Measurements from ENCODE around the gene CCBE1. TPM values are rescaled to one million over a fixed set of nuclear protein-coding genes. Genes with fewer than 3 reads are reported as not detected.
"Not testable (repeated sequence)": the region's sequence is repeated elsewhere in the genome, so short reads cannot be mapped to it uniquely, and the experiment has no call there.

CCBE1 gene
- under 0.01 TPM for total RNA-seq

DNA sequence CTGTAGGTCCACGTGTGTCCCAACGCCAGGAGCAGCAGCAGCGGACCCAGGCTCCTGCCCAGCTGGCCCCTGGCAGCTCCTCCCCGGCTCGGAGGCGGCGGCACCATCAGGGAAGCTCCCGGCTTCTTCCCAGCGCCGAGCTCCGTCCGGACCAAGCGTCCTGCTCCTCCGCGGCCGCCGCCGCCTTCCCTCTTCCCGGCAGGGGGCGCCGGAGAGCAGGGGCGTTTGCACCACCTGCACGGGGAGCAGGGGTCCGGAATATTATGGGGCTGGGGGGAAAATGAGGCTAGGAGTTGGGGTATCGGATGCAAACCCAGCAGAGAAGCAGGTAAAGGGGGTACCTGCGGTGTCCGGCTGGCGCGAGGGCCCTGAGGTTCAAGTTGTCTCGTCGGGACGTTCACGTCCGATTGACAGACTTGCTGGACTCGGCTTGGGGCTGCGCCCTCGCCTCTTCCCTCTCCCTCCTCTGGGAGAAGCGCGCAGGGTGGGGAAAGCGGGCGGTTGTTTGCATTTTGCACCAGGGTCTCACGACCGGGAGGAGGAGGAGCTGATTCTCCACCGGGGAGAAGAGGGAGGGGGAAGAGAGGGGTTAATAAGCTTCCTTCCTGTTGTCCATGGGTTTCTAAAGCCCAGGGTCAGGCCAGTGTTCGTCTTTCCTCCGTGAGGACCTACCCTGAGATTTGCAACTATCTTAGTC is at the start of gene CCBE1:
Gene CCBE1 (minus strand): TSS at position 188 of the 697 bp plus-strand sequence.
- Histone ChIP-seq H3K9me3 (ENCODE audit: low read depth, low read length) (no peaks in the 10 kb centered on the region), H3K4me1 (ENCODE audit: insufficient read depth, low read length) (no peaks in the 10 kb centered on the region), H3K4me3 (ENCODE audit: low read length) (no peak within 1 kb of the TSS), H3K27me3 (ENCODE audit: insufficient read depth, low read length) (peaks cover 59% of the 10 kb centered on the region)

DNA sequence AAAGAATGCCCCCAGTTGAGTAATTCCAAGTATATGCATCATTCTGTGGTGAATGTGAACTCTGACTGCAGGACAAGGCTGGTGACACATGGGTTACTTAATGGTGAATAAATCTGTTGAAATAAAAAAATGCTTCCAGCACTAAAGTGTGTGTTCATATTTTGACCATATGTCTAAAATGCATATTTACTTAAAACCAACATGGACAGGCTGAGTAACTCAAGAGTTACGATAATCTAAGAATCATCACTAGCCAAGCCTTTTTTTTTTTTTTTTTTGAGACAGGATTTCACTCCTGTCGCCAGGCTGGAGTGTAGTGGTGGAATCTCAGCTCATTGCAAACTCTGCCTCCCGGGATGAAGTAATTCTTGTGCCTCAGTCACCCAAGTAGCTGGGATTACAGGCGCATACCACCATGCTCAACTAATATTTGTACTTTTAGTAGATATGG is 47.1 kb upstream of the CCBE1 start:
- H3K4me3 ChIP-seq (ENCODE audit: low read length): no peak overlapping the region
- peaks cover 2% of the 10 kb centered on the region for H3K27me3 ChIP-seq (ENCODE audit: insufficient read depth, low read length)
- no peaks in the 10 kb centered on the region for H3K4me1 ChIP-seq (ENCODE audit: insufficient read depth, low read length)
- H3K9me3 ChIP-seq (ENCODE audit: low read depth, low read length): no peaks in the 10 kb centered on the region

DNA sequence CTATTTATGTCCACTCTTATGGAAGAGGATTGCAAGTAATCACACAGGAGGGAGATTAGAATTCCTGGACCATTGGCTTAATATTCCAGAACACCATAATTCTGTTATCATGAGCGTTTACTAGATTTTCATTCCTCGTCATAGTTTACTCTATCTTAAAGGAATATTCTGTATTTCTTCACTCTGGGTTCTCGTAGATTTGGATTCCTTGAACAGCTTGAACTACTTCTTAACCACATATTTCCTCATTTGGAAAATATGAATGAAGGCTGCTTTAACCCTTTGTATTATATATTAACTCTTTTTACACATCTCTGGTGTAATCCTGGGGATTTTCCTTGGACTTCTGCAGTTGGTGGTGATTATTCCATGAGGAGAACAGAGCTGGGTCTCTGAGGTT is 46.3 kb upstream of the CCBE1 start:
- no peak overlapping the region for H3K4me3 ChIP-seq (ENCODE audit: low read length)

DNA sequence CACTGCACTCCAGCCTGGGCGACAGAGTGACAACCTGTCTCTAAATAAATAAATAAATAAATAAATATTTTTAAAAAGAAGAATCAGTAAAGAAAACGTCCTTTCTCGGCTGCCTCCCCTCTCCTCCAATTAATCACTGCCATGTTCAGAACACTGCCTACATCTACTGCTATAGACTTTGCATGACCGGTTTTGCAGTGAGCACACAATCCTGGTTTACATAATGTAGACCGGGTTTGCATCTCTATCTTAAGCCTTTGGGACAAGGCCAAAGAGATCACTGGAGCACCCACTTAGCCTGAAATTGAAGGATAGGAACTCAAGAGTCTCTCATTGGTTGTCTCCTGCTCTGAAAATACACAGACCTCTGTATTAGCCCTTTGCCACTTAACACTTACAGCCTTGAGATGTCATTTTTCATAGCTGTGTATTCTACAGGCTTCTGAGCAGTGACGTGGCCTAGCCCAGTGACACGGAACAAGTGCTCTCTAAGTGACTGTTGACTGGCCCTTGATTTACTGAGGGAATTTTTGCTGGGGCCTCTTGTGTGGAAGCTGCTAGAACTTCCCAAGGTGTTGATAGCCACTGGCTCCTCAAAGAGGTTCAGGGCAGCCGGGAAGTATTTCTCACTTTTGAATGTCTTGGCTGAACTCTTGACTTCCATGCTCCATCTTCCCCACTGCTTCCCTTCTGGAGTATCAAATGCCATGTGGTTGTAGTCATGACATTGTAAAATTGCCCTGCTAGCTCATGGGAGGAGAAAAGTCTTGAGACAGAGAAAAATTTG is 45.3 kb upstream of the CCBE1 start:
- Histone ChIP-seq H3K4me1 (ENCODE audit: insufficient read depth, low read length) (no peaks in the 10 kb centered on the region), H3K27me3 (ENCODE audit: insufficient read depth, low read length) (peaks cover 2% of the 10 kb centered on the region), H3K9me3 (ENCODE audit: low read depth, low read length) (no peaks in the 10 kb centered on the region), H3K4me3 (ENCODE audit: low read length) (no peak overlapping the region)

More for the DNA sequence above, 46.3 kb upstream of the CCBE1 start:
- peaks cover 2% of the 10 kb centered on the region for H3K27me3 ChIP-seq (ENCODE audit: insufficient read depth, low read length)
- H3K9me3 ChIP-seq (ENCODE audit: low read depth, low read length): no peaks in the 10 kb centered on the region
- H3K4me1 ChIP-seq (ENCODE audit: insufficient read depth, low read length): no peaks in the 10 kb centered on the region

DNA sequence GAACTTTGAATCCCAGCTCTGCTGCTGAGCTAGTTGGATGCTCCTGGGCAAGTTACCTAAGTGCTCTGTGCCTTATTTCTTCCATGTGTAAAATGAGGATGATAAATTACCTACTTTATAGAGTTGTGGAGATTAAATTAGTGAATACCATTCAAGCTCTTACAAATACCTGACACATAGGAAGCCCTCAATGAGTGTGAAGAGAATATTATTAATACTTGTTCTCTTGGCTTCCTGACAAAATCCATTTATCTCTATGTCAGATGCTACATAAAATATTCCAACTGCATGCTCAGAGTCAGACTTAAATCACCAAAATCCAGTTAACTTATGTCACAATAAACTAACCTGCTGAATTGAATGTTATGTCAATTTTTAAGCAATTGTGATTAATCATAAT is 42.9 kb upstream of the CCBE1 start:
- Histone ChIP-seq H3K9me3 (ENCODE audit: low read depth, low read length) (no peaks in the 10 kb centered on the region), H3K27me3 (ENCODE audit: insufficient read depth, low read length) (no peaks in the 10 kb centered on the region), H3K4me3 (ENCODE audit: low read length) (no peak overlapping the region), H3K4me1 (ENCODE audit: insufficient read depth, low read length) (no peaks in the 10 kb centered on the region)

DNA sequence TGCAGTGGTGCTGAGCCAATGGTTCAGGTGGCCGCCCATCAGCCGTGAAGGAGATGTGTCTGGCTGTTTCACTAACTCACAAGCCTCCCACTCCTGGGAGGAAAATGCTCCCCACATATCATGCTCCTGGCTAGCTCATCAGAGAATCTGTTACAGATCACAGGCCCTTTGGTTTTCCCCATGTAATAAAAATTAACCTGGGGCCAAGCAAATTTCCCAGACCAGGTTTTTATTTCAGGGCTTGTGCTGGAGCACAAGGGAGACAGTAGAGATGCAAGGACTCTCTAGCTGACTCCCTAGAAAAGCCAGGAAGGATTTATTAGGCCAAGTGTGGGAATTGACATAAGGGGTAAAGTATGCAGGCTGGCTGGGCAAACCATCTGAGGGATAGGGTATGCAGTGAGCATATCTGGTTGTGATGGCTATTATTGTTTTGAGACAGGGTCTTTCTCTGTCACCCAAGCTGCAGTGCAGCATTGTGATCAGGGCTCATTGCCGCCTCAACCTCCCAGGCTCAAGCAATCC is 40.6 kb upstream of the CCBE1 start:
- no peaks in the 10 kb centered on the region for H3K4me1 ChIP-seq (ENCODE audit: insufficient read depth, low read length)
- no peaks in the 10 kb centered on the region for H3K9me3 ChIP-seq (ENCODE audit: low read depth, low read length)
- no peaks in the 10 kb centered on the region for H3K27me3 ChIP-seq (ENCODE audit: insufficient read depth, low read length)

DNA sequence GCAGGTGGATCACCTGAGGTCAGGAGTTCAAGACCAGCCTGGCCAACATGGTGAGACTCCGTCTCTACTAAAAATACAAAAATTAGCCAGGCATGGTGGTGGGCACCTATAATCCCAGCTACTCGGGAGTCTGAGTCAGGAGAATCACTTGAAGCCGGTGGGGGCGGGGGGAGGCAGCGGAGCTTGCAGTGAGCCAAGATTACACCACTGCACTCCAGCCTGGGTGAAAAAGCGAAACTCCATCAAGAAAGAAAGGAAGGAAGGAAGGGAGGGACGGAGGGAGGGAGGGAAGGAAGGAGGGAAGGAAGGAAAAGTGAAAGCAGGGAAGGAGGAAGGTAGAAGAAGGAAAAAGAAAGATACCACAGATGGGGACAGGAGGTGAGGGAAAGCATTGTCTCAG is 40.1 kb upstream of the CCBE1 start:
- not testable (repeated sequence) for H3K4me3 ChIP-seq (ENCODE audit: low read length); H3K4me1 ChIP-seq (ENCODE audit: insufficient read depth, low read length); H3K27me3 ChIP-seq (ENCODE audit: insufficient read depth, low read length); H3K9me3 ChIP-seq (ENCODE audit: low read depth, low read length)

More for the DNA sequence above, 40.6 kb upstream of the CCBE1 start:
- no peak overlapping the region for H3K4me3 ChIP-seq (ENCODE audit: low read length)

DNA sequence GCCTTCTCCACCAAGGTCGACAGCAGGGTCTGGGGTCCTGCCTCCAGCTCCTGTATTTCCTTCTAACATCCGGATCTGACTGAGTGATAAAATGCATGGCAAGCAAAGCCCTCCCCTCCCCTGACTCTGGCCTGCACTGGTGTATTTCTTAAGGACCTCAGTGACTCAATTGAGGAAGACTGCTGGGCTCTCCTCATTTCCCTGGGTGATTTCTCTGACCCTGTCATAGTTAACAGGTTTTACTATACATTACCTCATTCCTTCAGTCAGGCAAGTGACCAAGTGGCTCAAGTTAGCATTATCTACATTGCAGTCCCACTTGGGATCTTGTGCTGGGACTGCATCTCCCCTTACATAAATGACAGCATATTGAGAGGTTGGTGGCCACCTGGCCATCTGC is 38.8 kb upstream of the CCBE1 start:
- H3K9me3 ChIP-seq (ENCODE audit: low read depth, low read length): no peaks in the 10 kb centered on the region
- H3K4me3 ChIP-seq (ENCODE audit: low read length): no peak overlapping the region

DNA sequence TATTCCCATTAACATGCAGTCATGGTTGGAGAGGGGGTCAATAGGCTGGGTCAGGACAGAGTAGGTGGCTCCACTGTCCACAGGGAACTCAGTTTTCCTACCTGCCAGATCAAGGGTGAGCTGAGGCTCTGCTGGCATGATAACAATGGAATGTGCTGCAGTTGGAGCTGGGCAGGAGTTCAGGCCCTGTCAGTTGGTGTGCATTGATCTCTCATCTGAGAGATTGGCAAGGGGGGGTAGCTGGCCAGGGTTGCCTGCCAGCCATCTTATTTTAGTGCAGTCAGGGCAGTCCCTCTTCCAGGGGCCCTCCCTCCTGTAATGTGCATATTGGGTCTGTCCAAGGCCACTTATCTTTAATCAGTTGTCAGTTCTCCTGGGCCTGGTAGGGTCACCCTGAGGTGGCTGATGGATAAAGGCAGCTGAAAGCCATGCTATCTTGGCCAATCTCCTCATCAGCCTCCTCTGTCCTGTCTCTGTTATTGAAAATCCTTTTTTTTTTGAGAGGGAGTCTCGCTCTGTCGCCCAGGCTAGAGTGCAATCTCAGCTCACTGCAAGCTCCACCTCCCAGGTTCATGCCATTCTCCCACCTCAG is 38.1 kb upstream of the CCBE1 start:
- H3K9me3 ChIP-seq (ENCODE audit: low read depth, low read length): no peaks in the 10 kb centered on the region
- no peak overlapping the region for H3K4me3 ChIP-seq (ENCODE audit: low read length)
- H3K27me3 ChIP-seq (ENCODE audit: insufficient read depth, low read length): no peaks in the 10 kb centered on the region
- no peaks in the 10 kb centered on the region for H3K4me1 ChIP-seq (ENCODE audit: insufficient read depth, low read length)

More for the DNA sequence above, 38.8 kb upstream of the CCBE1 start:
- Histone ChIP-seq H3K4me1 (ENCODE audit: insufficient read depth, low read length) (no peaks in the 10 kb centered on the region), H3K27me3 (ENCODE audit: insufficient read depth, low read length) (no peaks in the 10 kb centered on the region)

DNA sequence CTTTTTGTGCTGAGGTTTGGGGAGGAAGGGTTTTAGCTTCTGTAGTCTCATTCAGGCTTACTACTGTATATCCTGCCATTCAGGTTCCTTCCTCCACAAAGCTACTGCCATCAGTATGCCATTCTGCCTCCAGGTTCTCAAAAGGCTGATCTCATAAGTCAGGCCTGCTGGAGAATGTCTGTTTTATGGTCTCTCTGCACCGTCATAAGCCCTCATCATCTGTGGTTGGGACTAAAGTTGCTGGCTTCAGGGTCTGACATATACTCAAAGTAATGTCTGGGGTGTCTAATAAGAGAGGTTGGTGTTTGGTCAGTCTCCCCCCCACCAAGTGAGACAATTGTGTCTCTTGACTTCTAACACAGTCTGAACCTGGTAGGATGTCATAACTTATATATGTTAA is 36.2 kb upstream of the CCBE1 start:
- no peak overlapping the region for H3K4me3 ChIP-seq (ENCODE audit: low read length)
- no peaks in the 10 kb centered on the region for H3K27me3 ChIP-seq (ENCODE audit: insufficient read depth, low read length)
- no peaks in the 10 kb centered on the region for H3K4me1 ChIP-seq (ENCODE audit: insufficient read depth, low read length)
- no peaks in the 10 kb centered on the region for H3K9me3 ChIP-seq (ENCODE audit: low read depth, low read length)

DNA sequence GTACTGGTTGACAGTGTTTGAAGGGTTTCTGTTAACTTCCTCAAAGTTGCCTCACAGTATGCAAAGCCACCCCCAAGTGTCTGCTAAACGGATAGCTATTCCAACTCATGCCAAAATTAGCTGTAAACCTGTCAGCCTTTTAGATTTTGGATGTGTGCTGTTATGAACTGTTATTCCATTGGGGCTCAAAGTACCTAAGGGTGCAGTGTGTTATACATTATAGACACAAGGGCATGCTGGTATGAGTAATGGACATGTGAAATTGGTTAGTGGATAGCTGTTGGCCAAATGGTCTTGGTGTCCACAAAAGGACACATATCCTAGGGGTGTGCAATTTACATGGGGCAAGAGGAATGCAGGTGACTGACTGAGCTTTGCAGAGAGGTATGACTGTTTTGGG is 33.7 kb upstream of the CCBE1 start:
- no peak overlapping the region for H3K4me3 ChIP-seq (ENCODE audit: low read length)
- H3K9me3 ChIP-seq (ENCODE audit: low read depth, low read length): no peaks in the 10 kb centered on the region
- H3K27me3 ChIP-seq (ENCODE audit: insufficient read depth, low read length): no peaks in the 10 kb centered on the region
- H3K4me1 ChIP-seq (ENCODE audit: insufficient read depth, low read length): no peaks in the 10 kb centered on the region

DNA sequence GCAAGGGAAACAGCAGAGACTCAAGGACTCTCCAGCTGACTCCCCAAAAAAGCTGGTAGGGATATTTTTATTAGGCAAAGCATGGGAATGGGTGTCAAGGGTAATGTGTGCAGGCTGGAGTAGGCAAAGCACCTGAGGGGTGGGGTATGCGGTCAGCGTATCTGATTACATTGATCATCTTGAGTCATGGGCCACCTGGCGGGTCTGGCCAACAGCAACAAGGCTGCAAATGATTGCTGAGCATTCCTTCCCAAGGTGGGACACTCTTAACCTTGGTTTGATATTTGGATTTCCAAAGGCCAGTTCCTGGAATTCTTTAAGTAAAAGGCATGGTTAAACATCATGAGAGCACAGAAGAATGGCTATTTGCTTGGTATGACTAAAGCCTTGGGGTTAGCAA is 32.6 kb upstream of the CCBE1 start:
- H3K4me3 ChIP-seq (ENCODE audit: low read length): no peak overlapping the region
- no peaks in the 10 kb centered on the region for H3K4me1 ChIP-seq (ENCODE audit: insufficient read depth, low read length)
- H3K27me3 ChIP-seq (ENCODE audit: insufficient read depth, low read length): no peaks in the 10 kb centered on the region
- H3K9me3 ChIP-seq (ENCODE audit: low read depth, low read length): no peaks in the 10 kb centered on the region

DNA sequence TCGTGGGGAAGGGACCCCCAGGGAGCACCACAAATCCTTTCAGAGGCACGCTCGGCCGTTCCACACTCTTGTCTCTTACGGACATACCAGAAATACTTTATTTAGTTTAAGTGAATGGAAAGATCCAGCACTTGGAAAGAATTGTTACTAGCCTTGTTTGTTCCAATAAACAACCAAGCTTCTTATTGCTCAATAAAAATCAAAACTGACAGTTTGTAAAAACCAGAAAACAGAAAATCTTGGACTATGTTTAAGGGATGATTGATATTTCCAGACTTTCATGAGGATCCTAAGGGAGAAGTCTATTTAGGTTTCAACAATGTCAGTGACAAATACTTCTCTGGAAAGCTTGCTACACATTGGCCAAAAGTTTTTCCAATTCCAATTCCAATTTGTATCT is 31.6 kb upstream of the CCBE1 start:
- Histone ChIP-seq H3K9me3 (ENCODE audit: low read depth, low read length) (no peaks in the 10 kb centered on the region), H3K27me3 (ENCODE audit: insufficient read depth, low read length) (no peaks in the 10 kb centered on the region), H3K4me3 (ENCODE audit: low read length) (no peak overlapping the region), H3K4me1 (ENCODE audit: insufficient read depth, low read length) (no peaks in the 10 kb centered on the region)

DNA sequence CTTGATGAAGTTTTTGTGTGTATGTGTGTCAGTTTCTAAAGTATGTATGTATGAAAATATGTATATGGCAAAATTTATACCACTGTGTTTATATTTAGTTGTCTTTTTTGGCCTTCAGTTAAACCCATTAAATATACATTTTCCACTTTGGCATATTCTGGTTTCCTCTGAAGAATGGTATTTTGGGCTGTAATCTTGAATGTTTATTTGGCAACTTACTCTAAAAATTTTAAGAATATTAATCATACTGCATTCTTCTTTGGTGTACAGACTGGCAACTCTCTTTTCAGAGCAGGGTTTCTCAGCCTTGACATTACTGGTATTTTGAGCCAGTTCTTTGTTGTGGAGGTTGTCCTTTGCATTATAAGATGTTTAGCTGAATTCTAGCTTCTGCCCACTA is 27.9 kb upstream of the CCBE1 start:
- Histone ChIP-seq H3K4me3 (ENCODE audit: low read length) (no peak overlapping the region), H3K9me3 (ENCODE audit: low read depth, low read length) (no peaks in the 10 kb centered on the region), H3K27me3 (ENCODE audit: insufficient read depth, low read length) (no peaks in the 10 kb centered on the region), H3K4me1 (ENCODE audit: insufficient read depth, low read length) (no peaks in the 10 kb centered on the region)

DNA sequence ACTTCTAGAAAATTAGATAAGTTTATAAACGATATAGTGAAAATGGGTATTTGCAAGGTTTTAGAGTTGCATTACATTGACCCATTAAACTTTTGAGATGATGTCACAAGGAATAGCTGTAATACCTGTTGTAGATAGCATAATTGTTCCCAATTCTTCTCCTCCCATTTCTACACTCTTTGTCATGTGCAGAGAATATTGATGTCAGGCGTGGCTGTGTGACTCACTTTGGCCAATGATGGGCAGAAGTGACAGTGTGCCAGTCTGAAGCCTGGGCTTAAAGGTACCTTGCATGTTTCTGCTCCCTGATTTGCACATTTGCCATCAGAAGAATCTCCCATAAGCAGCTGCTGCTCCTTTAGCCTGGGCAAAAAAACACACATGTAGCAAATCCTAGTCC is 26.9 kb upstream of the CCBE1 start:
- no peak overlapping the region for H3K4me3 ChIP-seq (ENCODE audit: low read length)
- H3K27me3 ChIP-seq (ENCODE audit: insufficient read depth, low read length): no peaks in the 10 kb centered on the region

More for the DNA sequence above, 26.9 kb upstream of the CCBE1 start:
- Histone ChIP-seq H3K9me3 (ENCODE audit: low read depth, low read length) (no peaks in the 10 kb centered on the region), H3K4me1 (ENCODE audit: insufficient read depth, low read length) (no peaks in the 10 kb centered on the region)

Data from mononuclear cell (primary cell).